Right atrium auricular region (tissue), 2 donors: Measurements from ENCODE around the gene ELAVL2. TPM values are rescaled to one million over a fixed set of nuclear protein-coding genes. Genes with fewer than 3 reads are reported as not detected.

ENCODE experiments used
- DNase-seq: peaks from one replicate; pipeline ENCODE4 v3.0.0-alpha.2; 2019; ENCODE audit warnings: low spot score
- H3K27ac ChIP-seq, 2 donors: fragments of 200-600 bp; sonication (generic); 1 replicate in 1 of 2; 2 replicates in 1 of 2; pipeline ENCODE4 v1.5.1; 2016 to 2019
- H3K27me3 ChIP-seq, 2 donors: fragments of 200-600 bp; sonication (generic); one replicate each; pipeline versions ENCODE4 v1.5.1 to v1.6.0; 2017 to 2019
- H3K36me3 ChIP-seq: fragments of 200-600 bp; sonication (generic); one replicate; pipeline ENCODE4 v1.5.1; 2016
- H3K4me1 ChIP-seq, 2 donors: fragments of 200-600 bp; sonication (generic); one replicate each; pipeline versions ENCODE4 v1.5.1 to v1.6.0; 2017 to 2019
- H3K4me3 ChIP-seq, 2 donors: fragments of 200-600 bp; sonication (generic); 1 replicate in 1 of 2; 2 replicates in 1 of 2; pipeline ENCODE4 v1.5.1; 2017 to 2019; ENCODE audit warnings: mild to moderate bottlenecking in 1 of 2, moderate library complexity in 1 of 2
- H3K9me3 ChIP-seq, 2 donors: fragments of 200-600 bp; sonication (generic); one replicate each; pipeline ENCODE4 v1.5.1; 2019
- CTCF ChIP-seq, 2 donors: fragments of 200-600 bp; sonication (generic); IDR thresholded peaks; one replicate each; pipeline ENCODE4 v1.5.1; 2019; ENCODE audit warnings: antibody characterized with exemption in 2 of 2
- total RNA-seq, 2 donors: library from RNA; depleted of rRNA; stranded (reverse); fragments of >200 nt; gene quantifications; one replicate each; pipeline ENCODE4 v1.1.0, GENCODE V29; 2016

ELAVL2 gene
- total RNA-seq = under 1 TPM in 1 of 2 donors, not detected in 1; 0.24 TPM

GRCh38 chr9:23826120-23826629 is at the start of gene ELAVL2:
TSS of gene ELAVL2 (minus strand) at chr9:23826240. CDS start at chr9:23762234, 64,006 bp downstream.
- peak; percentile 80 for DNase-seq
- TF ChIP-seq CTCF (IDR thresholded peaks at IDR 0.05) = no peak
- no peak within 1 kb of the TSS for H3K27ac ChIP-seq
- H3K27me3 ChIP-seq = peaks cover 17 to 40% of the 10 kb centered on the region in 2 donors
- H3K9me3 ChIP-seq = no peaks in the 10 kb centered on the region
- peaks cover 0 to 31% of the 10 kb centered on the region in 2 donors for H3K4me1 ChIP-seq
- H3K4me3 ChIP-seq = peak within 1 kb of the TSS; percentile 6 to 38
- H3K36me3 ChIP-seq = no peaks in the 10 kb centered on the region

DNA sequence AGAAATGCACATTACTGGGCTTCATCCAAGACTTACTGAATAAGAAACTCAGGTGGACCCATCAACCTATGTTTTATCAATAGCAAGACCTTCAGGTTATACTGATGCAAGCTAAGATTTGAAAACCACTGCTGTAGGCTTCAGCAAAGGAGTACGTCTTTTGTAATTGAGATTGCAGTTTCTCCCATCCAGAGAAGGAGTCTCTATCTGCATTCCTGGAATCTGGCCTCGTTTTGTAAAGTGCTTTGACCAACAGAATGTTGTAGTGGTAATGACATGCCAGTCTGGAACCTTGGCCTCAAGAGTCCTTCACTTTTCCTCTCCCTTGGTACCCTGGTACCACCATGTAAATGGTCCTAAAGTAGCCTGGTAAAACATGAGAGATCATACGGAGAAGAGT is 32.2 kb upstream of the ELAVL2 start:
- no peak for TF ChIP-seq CTCF (IDR thresholded peaks at IDR 0.05)
- H3K27me3 ChIP-seq = no peaks in the 10 kb centered on the region

DNA sequence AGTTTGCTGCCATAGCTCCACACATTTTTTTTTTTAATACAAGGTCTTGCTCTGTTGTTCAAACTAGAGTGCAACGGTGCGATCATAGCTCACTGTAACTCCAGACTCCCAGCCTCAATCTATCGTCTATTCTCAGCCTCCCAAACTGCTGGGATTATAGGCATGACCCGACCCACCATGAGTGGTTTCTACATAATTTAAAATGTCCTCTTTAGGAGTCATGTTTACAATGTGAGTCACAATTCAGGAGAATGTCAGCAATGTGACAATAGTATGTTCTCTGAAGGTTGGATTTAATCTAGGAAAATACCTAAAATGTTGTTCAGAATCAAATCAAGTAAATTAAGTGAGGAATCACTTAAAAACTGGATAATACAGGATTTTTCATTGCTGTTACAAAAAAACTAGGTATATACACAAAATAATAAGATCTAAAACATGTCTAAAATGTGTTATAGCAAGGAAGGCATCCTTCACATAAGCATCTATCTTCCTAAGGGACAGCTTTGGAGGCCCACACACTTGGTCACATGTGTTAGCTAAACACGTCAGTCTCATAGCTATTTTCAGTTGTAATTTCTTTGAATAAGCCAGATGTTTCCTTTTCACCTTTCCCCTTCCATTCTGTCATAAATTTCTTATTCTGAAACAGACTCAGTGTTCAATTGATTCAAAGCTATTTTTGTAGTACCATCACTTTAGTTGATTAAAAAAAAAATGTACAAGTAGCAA is 30.0 kb upstream of the ELAVL2 start:
- no peak for DNase-seq
- TF ChIP-seq CTCF (IDR thresholded peaks at IDR 0.05) = no peak
- H3K9me3 ChIP-seq = no peaks in the 10 kb centered on the region
- no peaks in the 10 kb centered on the region for H3K36me3 ChIP-seq
- H3K27me3 ChIP-seq = no peaks in the 10 kb centered on the region
- H3K4me1 ChIP-seq = peaks cover 0 to 4% of the 10 kb centered on the region in 2 donors
- no peak overlapping the region for H3K4me3 ChIP-seq
- no peak overlapping the region for H3K27ac ChIP-seq

More for the DNA sequence above, 32.2 kb upstream of the ELAVL2 start:
- Histone ChIP-seq H3K27ac (no peak overlapping the region), H3K4me3 (no peak overlapping the region), H3K9me3 (no peaks in the 10 kb centered on the region), H3K36me3 (no peaks in the 10 kb centered on the region), H3K4me1 (no peaks in the 10 kb centered on the region)
- no peak for DNase-seq

DNA sequence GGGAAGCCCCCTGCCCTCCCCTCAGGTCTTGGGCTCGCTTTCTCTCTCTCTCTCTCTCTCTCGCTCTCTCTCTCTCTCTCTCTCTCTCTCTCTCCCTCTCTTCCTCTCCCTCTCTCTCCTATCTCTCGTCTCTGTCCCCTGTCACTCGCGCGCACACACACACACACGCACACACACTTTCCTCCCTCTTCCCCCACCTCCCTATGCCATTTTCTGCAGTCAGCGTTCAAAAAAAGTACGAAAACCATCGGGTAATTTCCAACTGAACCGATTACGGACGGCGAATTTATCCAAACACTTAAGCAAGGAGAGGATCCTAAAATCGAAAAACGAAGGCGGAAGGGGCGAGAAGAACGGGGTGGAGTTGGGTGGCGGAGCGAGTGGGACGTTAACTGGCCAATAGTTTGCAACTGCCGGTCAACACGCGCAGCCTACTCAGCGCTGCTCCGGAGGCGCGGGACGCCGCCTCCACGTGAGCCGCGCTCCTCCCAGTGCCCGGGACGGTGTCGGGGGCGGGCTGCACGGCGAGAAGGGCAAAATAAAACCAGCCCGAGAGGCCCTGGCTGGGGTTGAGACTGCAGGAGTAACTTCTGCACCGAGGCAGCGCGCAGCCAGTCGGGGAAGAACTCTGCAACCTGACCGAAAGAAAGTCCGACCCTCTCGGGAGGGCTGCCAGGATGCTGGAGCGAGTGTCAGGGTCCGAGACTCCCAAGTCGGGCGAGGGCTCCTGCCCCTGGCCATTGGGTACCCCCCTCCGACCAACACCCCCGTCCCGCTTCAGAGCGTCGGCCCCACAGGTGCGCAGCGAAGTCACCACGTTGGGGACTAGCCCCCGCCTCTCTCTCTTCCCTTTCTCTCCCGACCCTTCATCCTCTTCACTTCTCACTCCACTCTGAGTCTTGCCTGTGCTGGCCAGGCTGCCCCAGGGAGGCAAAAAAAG is 24.9 kb upstream of the ELAVL2 start:
- peak overlapping the region; percentile 3 to 43 for H3K4me3 ChIP-seq
- H3K36me3 ChIP-seq = no peaks in the 10 kb centered on the region
- peaks cover 0 to 3% of the 10 kb centered on the region in 2 donors for H3K27me3 ChIP-seq
- no peak overlapping the region for H3K27ac ChIP-seq
- H3K4me1 ChIP-seq = peaks cover 0 to 13% of the 10 kb centered on the region in 2 donors
- H3K9me3 ChIP-seq = no peaks in the 10 kb centered on the region
- no peak for TF ChIP-seq CTCF (IDR thresholded peaks at IDR 0.05)
- DNase-seq = no peak

GRCh38 chr9:23850242-23850689 is 24.2 kb upstream of the ELAVL2 start:
- no peak for DNase-seq
- TF ChIP-seq CTCF (IDR thresholded peaks at IDR 0.05) = no peak
- Histone ChIP-seq H3K36me3 (no peaks in the 10 kb centered on the region), H3K27me3 (peaks cover 0 to 3% of the 10 kb centered on the region in 2 donors), H3K4me3 (peak overlapping the region in 1 of 2 donors; percentile 43), H3K9me3 (no peaks in the 10 kb centered on the region), H3K4me1 (peaks cover 0 to 13% of the 10 kb centered on the region in 2 donors), H3K27ac (no peak overlapping the region)
